HS-27A (cell line): ENCODE measurements around the gene PRRT1.
"Not testable (repeated sequence)": the region's sequence is repeated elsewhere in the genome, so short reads cannot be mapped to it uniquely, and the experiment has no call there.

Source experiments
- DNase-seq: peaks from one replicate; pipeline ENCODE4 v3.0.0-alpha.2; 2012; ENCODE audit warnings: low read depth, missing footprints

The PRRT1 gene

GRCh38 chr6:32151863-32152768 lies at the start of gene PRRT1:
Gene PRRT1 (minus strand): TSS chr6:32151939. CDS start chr6:32151827, 112 bp downstream.
- DNase-seq: no peak

GRCh38 chr6:32200711-32201475 lies 49.2 kb upstream of the PRRT1 start:
- no peak for DNase-seq

- no peak for DNase-seq
These were observed 47.1 kb upstream of the PRRT1 start for GRCh38 chr6:32198866-32199265.

- no peak for DNase-seq
These were observed 46.6 kb upstream of the PRRT1 start for GRCh38 chr6:32198345-32198696.

GRCh38 chr6:32196682-32197616 lies 45.2 kb upstream of the PRRT1 start:
- no peak for DNase-seq

GRCh38 chr6:32195902-32196681 lies 44.4 kb upstream of the PRRT1 start:
- no peak for DNase-seq

- DNase-seq: peak; percentile 99
These were observed 43.8 kb upstream of the PRRT1 start for GRCh38 chr6:32195652-32195901.

GRCh38 chr6:32194825-32195651 lies 43.3 kb upstream of the PRRT1 start:
- DNase-seq: no peak

- no peak for DNase-seq
These were observed 42.6 kb upstream of the PRRT1 start for GRCh38 chr6:32194388-32194787.

GRCh38 chr6:32193096-32193495 lies 41.4 kb upstream of the PRRT1 start:
- DNase-seq: not testable (repeated sequence)

- no peak for DNase-seq
These were observed 40.9 kb upstream of the PRRT1 start, which contains the start of gene GPSM3 for GRCh38 chr6:32192608-32193039. Gene GPSM3 (minus strand): TSS chr6:32192643. CDS start chr6:32192513, 130 bp downstream.

- DNase-seq: no peak
These were observed 40.2 kb upstream of the PRRT1 start for GRCh38 chr6:32191696-32192607.

GRCh38 chr6:32190911-32191677 lies 39.4 kb upstream of the PRRT1 start:
- DNase-seq: no peak

GRCh38 chr6:32190054-32190851 lies 38.5 kb upstream of the PRRT1 start, which contains the start of gene PBX2:
Gene PBX2 (minus strand): TSS chr6:32190202. CDS start chr6:32189915, 287 bp downstream.
- peak; percentile 75 for DNase-seq

- no peak for DNase-seq
These were observed 38.0 kb upstream of the PRRT1 start for GRCh38 chr6:32189742-32190053.

GRCh38 chr6:32189069-32189741 lies 37.5 kb upstream of the PRRT1 start:
- no peak for DNase-seq

GRCh38 chr6:32188381-32189068 lies 36.8 kb upstream of the PRRT1 start:
- DNase-seq: no peak
